G401.6 (cell line): ENCODE data around the gene CHMP2A.
"Not testable (repeated sequence)": the region's sequence is repeated elsewhere in the genome, so short reads cannot be mapped to it uniquely, and the experiment has no call there.

Experiments used
- FAIRE-seq: peaks from 2 replicates; lab custom pipeline; 2012; peaks lifted over from hg19 to GRCh38; lab: Jason Lieb, UNC

Gene CHMP2A

GRCh38 chr19:58554494-58555368, at the start of gene CHMP2A:
CHMP2A (minus strand) TSS chr19:58555105; CDS start chr19:58554212, 893 bp downstream.
- peak; percentile 96 for FAIRE-seq

DNA sequence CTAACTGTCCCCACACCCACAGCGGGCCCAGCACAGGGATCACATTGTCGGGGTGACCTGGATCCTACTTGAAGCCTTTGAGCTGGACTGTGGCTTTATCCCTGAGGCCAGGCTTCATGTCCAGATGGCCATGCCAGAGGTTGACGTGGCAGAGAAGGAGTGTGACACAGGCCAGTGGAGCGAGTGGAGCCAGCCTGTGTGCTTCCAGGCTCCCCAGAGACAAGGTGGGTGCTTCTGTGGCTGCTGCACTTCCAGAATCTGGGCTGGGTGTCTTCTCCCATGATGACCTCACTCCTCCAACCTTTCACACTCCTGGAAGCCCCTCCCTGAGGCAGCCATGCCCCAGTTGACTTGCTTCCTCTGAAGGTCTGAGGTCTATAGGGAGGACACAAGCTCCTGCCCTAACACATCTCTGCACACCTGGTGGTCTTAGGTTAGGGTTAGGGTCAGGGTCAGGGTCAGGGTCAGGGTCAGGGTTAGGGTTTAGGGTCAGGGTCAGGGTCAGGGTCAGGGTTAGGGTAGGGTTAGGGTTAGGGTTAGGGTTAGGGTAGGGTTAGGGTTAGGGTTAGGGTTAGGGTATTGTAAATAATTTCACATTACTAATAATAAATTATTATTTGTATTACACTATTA, 31.3 kb upstream of the CHMP2A start:
- FAIRE-seq: no peak

GRCh38 chr19:58585442-58586132, 30.7 kb upstream of the CHMP2A start:
- FAIRE-seq: no peak

DNA sequence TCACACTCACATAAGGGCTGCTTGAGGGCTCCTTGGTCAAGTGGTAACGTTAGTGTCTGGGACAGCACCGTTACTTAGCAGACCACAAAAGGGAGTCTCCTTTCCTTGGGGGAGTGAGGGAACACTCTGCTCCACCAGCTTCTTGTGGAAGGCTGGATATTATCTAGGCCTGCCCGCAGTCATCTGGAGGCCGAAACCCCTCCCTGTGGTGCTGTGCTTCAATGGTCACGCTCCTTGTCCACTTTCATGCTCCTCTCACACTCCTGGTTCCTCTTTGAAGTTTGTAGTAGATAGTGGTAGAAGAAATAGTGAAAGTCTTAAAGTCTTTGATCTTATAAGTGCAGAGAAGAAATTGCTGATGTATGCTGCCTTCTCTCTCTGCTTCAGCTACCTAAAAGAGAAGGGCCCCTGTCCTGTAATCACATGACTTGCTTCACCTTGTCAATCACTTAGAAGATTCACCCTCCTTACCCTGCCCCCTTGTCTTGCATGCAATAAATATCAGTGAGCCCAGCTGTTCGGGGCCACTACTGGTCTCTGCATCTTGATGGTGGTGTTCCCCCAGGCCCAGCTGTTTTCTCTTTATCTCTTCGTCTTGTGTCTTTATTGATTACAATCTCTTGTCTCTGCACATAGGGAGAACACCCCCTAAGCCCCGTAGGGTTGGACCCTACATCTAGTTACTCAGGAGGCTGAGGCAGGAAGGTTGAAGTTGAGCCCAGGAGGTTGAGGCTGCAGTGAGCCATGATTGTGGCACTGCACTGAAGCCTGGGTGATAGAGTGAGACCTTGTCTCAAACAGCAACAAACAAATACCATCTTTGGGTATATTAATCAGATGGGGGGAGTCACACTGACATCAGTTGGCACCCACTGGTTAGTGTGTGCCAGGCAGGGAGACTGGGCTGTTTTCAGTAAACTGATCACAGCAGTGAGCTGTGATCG, 29.9 kb upstream of the CHMP2A start:
- FAIRE-seq: no peak

GRCh38 chr19:58582985-58583384, 28.1 kb upstream of the CHMP2A start:
- no peak for FAIRE-seq

DNA sequence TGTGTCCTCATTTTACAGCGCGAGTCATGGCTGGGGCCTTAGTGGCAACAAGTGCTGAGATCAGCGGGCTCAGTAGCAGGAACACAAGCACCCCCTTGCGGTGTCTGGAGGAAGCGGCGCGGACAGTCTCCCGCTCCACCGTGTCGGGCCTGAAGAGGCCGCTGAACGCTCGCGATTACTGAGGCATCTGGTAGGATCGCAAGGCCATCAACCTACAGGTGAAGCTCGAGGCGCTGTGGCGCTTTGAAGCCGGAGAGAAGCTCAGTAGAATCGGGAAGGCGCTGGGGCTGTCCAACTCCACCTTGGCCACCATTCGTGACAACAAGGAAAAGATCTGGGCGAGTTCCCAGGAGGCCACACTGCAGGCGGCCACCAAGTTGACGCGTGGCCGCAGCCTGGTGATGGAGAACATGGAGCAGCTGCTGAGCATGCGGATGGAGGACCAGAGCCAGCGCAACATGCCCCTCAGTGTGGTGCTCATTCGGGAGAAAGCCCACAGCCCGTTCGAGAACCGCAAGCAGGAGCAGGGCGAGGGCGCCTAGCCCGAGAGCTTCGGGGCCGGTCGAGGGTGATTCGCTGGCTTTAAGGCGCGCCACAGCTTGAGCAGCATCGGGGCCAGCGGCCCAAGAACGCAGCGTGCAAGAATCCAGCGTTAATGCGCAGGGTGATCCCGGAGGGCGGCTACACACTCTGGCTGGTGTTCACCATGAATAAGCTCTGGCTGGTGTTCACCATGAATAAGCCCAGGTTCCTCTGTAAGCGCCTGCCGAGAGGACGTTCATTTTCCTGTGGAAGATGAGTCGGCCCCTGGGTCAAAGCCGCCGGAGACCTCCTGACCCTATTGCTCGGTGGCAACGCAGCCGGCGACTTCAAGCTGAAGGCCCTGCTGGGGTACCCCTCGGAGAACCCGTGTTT, 26.6 kb upstream of the CHMP2A start:
- FAIRE-seq: peak; percentile 63

DNA sequence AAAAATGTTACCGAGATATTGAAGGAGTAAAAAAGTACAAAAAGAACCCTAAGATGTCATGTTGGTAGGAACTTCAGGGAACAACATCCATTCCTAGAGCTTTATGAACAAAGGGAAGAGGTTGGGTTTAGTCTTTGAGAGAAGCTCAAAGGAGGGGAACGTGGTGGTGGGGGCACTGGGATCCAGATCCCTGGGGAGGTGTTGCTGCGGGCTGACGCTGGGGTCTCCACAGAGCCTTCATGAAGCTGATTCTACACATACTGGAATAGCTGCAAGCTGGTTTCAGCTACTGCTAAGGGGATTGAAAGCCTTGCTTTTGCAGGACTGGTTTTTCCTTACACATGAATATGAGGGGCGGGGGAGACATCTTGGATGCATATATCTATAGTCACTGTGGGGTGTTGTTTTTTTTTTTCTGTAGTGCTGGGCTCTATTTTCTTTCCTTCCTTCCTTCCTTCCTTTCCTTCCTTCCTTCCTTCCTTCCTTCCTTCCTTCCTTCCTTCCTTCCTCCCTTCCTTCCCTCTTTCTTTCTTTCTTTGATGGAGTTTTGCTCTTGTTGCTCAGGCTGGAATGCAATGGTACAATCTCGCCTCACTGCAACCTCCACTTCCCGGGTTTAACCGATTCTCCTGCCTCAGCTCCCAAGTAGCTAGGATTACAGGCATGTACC, 24.7 kb upstream of the CHMP2A start:
- FAIRE-seq: no peak

DNA sequence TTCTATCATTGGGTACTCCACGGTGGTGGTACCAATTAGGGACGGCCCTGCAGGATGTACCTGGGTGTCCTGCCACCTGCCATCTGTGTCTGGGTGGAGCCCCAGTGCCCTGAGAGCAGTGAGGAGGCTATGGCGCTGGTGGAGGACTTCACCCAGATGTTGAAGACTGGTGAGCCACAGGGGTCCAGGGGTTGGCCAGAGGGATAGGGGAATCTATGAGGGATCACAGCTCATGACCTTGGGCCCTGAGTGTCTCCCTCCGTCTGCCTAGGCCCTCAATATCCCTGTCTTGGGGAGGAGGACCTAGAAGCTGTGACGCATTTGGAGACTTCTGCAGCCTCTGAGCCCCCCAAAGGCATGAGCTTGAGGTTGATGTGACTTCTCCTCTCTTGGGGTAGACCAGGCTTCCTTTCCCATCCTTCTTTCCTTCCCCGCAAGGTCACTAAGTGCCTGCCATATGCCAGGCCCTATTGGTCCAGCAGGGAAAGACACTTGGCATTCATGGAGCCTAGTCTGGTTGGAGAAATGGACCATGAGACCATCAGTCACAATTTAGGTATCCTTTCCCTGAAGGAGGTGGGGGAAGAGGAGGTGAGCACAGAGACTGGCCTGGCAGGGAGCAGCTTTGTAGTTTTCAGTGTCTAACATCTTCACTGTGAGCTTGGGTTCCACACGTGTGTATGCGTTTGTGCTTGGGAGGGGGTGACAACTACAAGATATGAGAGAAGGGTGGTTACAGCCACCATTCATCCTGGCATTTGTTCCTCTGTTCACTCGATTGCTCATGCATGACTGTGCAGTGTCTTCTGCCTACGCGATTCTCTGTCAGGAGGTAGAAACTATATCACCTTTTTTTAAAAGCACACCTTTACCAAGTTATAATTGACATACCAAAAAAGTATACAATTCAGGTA, 23.4 kb upstream of the CHMP2A start:
- no peak for FAIRE-seq

- not testable (repeated sequence) for FAIRE-seq
Observed at GRCh38 chr19:58577581-58577980, 22.7 kb upstream of the CHMP2A start.

GRCh38 chr19:58575183-58576041, 20.5 kb upstream of the CHMP2A start:
- peak; percentile 59 for FAIRE-seq

GRCh38 chr19:58573658-58574164, 18.8 kb upstream of the CHMP2A start:
- FAIRE-seq: no peak

DNA sequence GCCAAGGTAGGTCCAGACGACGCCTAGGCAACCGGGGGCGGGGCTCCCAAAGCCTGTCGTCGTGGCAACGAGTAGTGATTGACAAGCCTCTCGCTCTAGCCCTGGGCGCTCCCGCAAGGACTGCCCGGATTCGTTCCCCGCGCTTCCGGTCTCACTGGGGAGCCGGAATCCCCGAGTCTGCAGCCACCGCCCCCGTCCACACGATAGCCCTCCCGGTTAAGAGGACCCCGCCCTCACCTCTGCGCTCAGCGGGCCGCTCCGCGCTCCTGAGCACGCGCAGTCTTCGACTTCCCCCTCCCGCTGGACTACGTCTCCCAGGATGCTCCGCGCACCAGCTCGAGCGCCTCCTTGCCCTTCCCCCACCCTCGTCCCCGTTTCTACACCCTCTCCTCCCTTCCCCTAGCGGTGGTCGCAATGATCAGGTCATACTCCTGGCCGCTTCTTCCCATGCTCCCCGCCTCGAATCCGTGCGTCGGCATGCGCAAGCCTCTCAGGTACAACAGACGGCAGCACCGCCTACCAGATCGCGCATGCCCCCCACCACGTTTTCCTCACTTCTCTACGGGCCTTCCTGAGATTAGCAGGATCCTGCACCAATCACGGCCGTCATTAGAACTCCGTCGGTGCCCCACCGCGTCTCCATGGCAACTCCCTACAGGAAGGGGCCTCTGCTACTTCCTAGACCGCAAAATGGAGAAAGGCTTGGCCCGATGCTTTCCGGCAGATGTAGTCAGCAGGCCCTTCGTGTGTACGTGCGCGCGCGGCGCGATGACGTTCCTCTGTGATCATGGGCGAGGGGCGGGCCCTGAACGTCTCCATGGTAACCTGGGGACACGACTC, 18.1 kb upstream of the CHMP2A start, which contains the start of gene MZF1:
TSS of gene MZF1 (minus strand) at position 518 of the 840 bp plus-strand sequence. CDS start 1,946 bp downstream, outside the sequence.
- peak; percentile 99 for FAIRE-seq

DNA sequence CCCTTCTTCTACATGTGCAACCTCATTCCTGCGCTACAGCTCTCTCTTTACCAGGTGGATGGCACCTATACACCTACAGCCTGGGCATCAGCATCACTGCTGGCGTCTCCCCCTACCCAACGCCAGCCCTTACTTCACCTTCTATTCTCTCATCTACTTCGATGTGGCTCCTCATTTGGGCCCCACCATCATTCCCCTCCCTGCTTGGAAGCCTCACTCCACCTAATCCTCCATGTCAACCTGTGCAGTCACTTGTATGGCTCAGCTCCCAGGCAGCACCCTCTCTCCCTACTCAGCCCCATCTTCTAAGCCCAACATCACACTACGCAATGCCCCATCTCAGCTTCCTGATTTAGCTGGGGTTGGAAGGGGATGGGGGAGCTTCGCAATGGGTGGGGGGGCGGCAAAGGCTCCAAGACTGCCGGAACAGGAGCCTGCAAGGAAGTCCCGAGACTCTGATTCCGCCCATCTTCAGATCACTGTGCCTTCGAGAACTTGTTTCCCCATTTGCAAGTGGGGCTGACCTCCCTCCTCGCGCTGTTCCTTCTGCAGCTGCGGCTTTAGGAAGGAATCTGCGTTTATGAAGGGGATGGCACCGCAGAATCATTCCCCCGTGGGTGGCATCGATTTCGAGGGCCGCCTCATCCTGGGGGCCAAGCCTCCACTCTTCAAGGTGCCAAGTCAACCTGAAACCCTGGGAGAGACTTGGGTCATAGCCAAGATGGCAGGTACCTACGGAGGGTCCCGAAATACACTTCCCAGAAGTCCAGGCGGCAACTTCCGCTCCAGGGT, 17.3 kb upstream of the CHMP2A start:
- FAIRE-seq: no peak

DNA sequence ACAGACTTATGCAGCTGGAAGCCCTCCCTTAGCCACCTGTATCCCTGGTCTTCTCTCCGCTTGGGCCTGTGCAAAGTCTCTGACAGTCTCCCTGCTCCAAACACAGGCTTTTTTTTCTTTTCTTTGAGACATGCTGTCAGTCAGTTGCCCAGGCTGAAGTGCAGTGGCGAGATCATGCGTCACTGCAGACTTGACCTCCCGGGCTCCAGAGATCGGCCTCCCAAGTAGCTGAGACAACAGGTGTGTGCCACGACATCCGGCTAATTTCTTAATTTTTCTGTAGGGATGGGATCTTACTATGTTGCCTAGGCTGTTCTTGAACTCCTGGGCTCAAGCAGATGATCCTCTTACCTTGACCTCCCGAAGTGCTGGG, 16.7 kb upstream of the CHMP2A start:
- FAIRE-seq: no peak

DNA sequence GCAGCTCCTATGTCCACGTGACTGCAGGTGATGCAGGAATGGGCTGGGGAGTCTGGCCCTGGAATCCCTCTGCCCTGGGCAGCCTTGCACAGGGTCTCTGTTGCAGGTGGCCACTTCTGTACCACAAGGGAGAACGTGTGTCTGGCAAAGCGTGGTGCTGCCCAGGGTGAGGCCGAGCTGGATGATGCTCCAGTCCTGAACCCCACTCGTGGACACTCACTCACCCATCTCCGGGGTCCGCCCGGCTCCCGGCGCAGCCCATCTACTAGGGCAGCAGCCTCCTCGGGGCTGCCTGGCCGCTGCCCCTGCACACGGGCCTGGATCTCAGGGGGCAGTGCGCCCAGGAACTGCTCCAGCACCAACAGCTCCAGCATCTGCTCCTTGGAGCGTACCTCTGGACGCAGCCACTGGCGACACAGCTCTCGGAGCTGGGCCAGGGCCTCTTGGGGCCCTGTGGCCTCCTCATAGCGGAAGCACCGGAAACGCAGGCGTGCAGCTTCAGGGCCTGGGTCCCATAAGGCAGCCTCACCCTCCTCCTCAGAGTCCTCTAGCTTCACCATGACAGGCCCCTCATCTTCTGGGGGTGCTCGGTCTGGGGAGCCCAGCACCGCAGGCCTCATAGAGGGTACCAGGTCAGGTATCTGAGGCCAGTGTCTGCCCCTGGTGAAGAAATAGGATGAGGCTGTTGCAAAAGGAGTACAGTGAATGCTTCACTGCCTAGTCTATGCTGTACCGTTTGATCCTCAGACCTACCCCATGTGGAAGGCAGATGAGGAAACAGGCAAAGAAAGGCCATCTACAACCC, 16.1 kb upstream of the CHMP2A start:
- no peak for FAIRE-seq
